ENCODE measurements around the gene CCDC170. TPM values are rescaled to one million over a fixed set of nuclear protein-coding genes. Genes with fewer than 3 reads are reported as not detected.

Gene CCDC170
- total RNA-seq, 4 donors from 2014 or later, result 1.5 to 6.2 (median 5.2) TPM; not detected in 1

DNA sequence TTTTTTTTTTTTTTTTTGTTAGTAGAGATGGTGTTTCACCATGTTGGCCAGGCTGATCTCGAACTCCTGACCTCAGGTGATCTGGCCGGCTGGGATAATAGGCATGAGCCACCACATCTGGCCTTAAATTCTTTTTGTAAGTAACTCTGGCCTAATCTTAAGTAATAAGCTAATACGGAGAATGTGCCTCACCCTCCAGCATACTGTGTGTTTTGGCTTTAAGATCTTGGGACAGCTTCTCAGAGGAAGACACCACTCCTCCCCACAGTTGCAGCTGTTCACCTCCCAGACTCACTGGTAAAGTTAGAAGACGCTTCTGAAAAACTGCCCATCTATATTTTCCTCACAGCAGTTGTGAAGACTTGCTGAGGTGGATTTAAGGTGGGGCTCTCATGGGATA lies 120.8 kb downstream of the CCDC170 start:
- Histone ChIP-seq H3K4me1 (no peaks in the 10 kb centered on the region), H3K4me3 (no peak overlapping the region), H3K27ac (no peak overlapping the region), H3K27me3 (no peaks in the 10 kb centered on the region), H3K9me3 (no peaks in the 10 kb centered on the region), H3K36me3 (no peaks in the 10 kb centered on the region)
- DNase-seq, result no peak
- TF ChIP-seq, protein P1, sequence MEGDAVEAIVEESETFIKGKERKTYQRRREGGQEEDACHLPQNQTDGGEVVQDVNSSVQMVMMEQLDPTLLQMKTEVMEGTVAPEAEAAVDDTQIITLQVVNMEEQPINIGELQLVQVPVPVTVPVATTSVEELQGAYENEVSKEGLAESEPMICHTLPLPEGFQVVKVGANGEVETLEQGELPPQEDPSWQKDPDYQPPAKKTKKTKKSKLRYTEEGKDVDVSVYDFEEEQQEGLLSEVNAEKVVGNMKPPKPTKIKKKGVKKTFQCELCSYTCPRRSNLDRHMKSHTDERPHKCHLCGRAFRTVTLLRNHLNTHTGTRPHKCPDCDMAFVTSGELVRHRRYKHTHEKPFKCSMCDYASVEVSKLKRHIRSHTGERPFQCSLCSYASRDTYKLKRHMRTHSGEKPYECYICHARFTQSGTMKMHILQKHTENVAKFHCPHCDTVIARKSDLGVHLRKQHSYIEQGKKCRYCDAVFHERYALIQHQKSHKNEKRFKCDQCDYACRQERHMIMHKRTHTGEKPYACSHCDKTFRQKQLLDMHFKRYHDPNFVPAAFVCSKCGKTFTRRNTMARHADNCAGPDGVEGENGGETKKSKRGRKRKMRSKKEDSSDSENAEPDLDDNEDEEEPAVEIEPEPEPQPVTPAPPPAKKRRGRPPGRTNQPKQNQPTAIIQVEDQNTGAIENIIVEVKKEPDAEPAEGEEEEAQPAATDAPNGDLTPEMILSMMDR (IDR thresholded peaks at IDR 0.05), result no peak
- TF ChIP-seq POLR2AphosphoS5 (IDR thresholded peaks at IDR 0.05), result no peak
- TF ChIP-seq EP300 (IDR thresholded peaks at IDR 0.05; ENCODE audit: low read depth), result no peak
- TF ChIP-seq POLR2A (IDR thresholded peaks at IDR 0.05), result no peak
- WGBS, 2 donors (ENCODE audit: low coverage in 1 of 2), result 81% methylated on average over 4 of the region's 4 CpGs; no CpG with 5 or more reads in 1 of the 2 donors
- in situ Hi-C loops (cut with MboI; ENCODE audit: low pct_ligation_motif_present in 1 of 4, low pct_unique_long_range_greater_than_20kb in 1 of 4, low sequenced_read_pairs in 3 of 4), result no loop called here
- intact Hi-C loops (cut with DNase I; ENCODE audit: low total_unique reads), result no loop called here

DNA sequence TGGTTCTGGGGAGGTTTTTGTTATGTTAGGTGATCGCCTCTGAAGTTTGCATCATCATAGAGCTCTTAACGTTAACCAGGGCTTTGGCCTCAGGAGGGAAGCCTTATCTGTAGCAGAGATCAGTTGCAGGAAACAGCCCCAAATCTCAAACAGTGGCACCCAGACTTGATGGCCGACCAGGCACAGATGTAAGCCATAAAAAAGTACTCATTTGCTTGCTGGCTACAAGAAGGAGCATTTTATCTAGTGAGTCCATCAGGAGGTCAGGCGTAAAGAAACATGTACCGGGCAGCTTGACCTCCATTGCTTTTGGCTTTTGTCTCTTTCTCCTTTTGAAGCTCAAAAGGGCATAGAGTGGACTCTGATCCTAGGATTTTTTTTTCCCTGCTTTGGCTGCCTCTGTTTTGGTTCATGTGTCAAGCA lies 122.3 kb downstream of the CCDC170 start:
- Histone ChIP-seq H3K4me1 (no peaks in the 10 kb centered on the region), H3K27me3 (no peaks in the 10 kb centered on the region), H3K27ac (no peak overlapping the region), H3K4me3 (no peak overlapping the region), H3K9me3 (no peaks in the 10 kb centered on the region), H3K36me3 (no peaks in the 10 kb centered on the region)
- 53 to 73% methylated on average over 4 to 5 of the region's 5 CpGs for WGBS, 2 donors (ENCODE audit: low coverage in 1 of 2)
- DNase-seq, result no peak
- intact Hi-C loops (cut with DNase I; ENCODE audit: low total_unique reads), result no loop called here
- in situ Hi-C loops (cut with MboI; ENCODE audit: low pct_ligation_motif_present in 1 of 4, low pct_unique_long_range_greater_than_20kb in 1 of 4, low sequenced_read_pairs in 3 of 4), result no loop called here
- TF ChIP-seq POLR2AphosphoS5 (IDR thresholded peaks at IDR 0.05), result no peak
- TF ChIP-seq, protein P1 (IDR thresholded peaks at IDR 0.05), result no peak
- TF ChIP-seq EP300 (IDR thresholded peaks at IDR 0.05; ENCODE audit: low read depth), result no peak
- TF ChIP-seq POLR2A (IDR thresholded peaks at IDR 0.05), result no peak

GRCh38 chr6:151616600-151616999 lies 122.8 kb downstream of the CCDC170 start:
- TF ChIP-seq POLR2A (IDR thresholded peaks at IDR 0.05), result no peak
- no peak for TF ChIP-seq EP300 (IDR thresholded peaks at IDR 0.05; ENCODE audit: low read depth)
- no peak for TF ChIP-seq POLR2AphosphoS5 (IDR thresholded peaks at IDR 0.05)
- TF ChIP-seq, protein P1 (IDR thresholded peaks at IDR 0.05), result no peak
- Histone ChIP-seq H3K4me3 (no peak overlapping the region), H3K9me3 (no peaks in the 10 kb centered on the region), H3K36me3 (no peaks in the 10 kb centered on the region), H3K27me3 (no peaks in the 10 kb centered on the region), H3K4me1 (no peaks in the 10 kb centered on the region), H3K27ac (no peak overlapping the region)
- intact Hi-C loops (cut with DNase I; ENCODE audit: low total_unique reads) (no loop called here), in situ Hi-C loops (cut with MboI; ENCODE audit: low pct_ligation_motif_present in 1 of 4, low pct_unique_long_range_greater_than_20kb in 1 of 4, low sequenced_read_pairs in 3 of 4) (no loop called here)
- DNase-seq, result no peak
- 57 to 70% methylated on average over 1 to 2 of the region's 2 CpGs for WGBS, 2 donors (ENCODE audit: low coverage in 1 of 2)

GRCh38 chr6:151617539-151617938 lies 123.7 kb downstream of the CCDC170 start:
- intact Hi-C loops (cut with DNase I; ENCODE audit: low total_unique reads), result no loop called here
- no peak for DNase-seq
- no peaks in the 10 kb centered on the region for H3K36me3 ChIP-seq
- H3K27me3 ChIP-seq, result no peaks in the 10 kb centered on the region
- 88 to 96% methylated on average over 2 of the region's 2 CpGs for WGBS, 2 donors (ENCODE audit: low coverage in 1 of 2)
- no peak overlapping the region for H3K4me3 ChIP-seq
- H3K4me1 ChIP-seq, result no peaks in the 10 kb centered on the region
- no peak for TF ChIP-seq POLR2AphosphoS5 (IDR thresholded peaks at IDR 0.05)
- TF ChIP-seq, protein P1 (IDR thresholded peaks at IDR 0.05), result no peak
- TF ChIP-seq POLR2A (IDR thresholded peaks at IDR 0.05), result no peak
- no peak for TF ChIP-seq EP300 (IDR thresholded peaks at IDR 0.05; ENCODE audit: low read depth)
- in situ Hi-C loops (cut with MboI; ENCODE audit: low pct_ligation_motif_present in 1 of 4, low pct_unique_long_range_greater_than_20kb in 1 of 4, low sequenced_read_pairs in 3 of 4), result no loop called here
- no peaks in the 10 kb centered on the region for H3K9me3 ChIP-seq
- H3K27ac ChIP-seq, result no peak overlapping the region
